CD14-positive monocyte (primary cell): ENCODE measurements around the gene PDGFD. TPM values are rescaled to one million over a fixed set of nuclear protein-coding genes. Genes with fewer than 3 reads are reported as not detected.

Source experiments
- DNase-seq, 3 donors: peaks; one replicate each; pipeline ENCODE4 v3.0.0-alpha.2; 2011 to 2022
- H2AFZ ChIP-seq: 2 replicates; pipeline ENCODE4 v1.6.0; 2012; ENCODE audit warnings: mild to moderate bottlenecking, low read depth, low read length, inconsistent platforms; ENCODE audit not compliant: insufficient read depth, poor library complexity, severe bottlenecking
- H3K27ac ChIP-seq, 2 donors: 1 replicate in 1 of 2; 2 replicates in 1 of 2; pipeline ENCODE4 v1.5.1; 2012 to 2013; ENCODE audit warnings: low read length in 2 of 2, control low read depth in 1 of 2, inconsistent platforms in 1 of 2, low read depth in 1 of 2, mild to moderate bottlenecking in 1 of 2
- H3K27me3 ChIP-seq, 2 donors: one replicate each; pipeline versions ENCODE4 v1.6.0 to v1.6.1; 2011 to 2013; ENCODE audit warnings: low read length in 2 of 2; ENCODE audit not compliant: control insufficient read depth in 2 of 2, insufficient read depth in 2 of 2
- H3K36me3 ChIP-seq, 2 donors: replicated peaks in 1 of 2; 1 replicate in 1 of 2; 2 replicates in 1 of 2; pipeline versions ENCODE4 v1.5.1 to v1.6.1; 2012 to 2013; ENCODE audit warnings: low read length in 2 of 2, control low read depth in 1 of 2, inconsistent platforms in 1 of 2, mild to moderate bottlenecking in 1 of 2; ENCODE audit not compliant: insufficient read depth in 2 of 2, control insufficient read depth in 1 of 2
- H3K4me1 ChIP-seq, 2 donors: 1 replicate in 1 of 2; 2 replicates in 1 of 2; pipeline versions ENCODE4 v1.5.1 to v1.6.1; 2012 to 2013; ENCODE audit warnings: low read length in 2 of 2, control low read depth in 1 of 2, inconsistent platforms in 1 of 2, mild to moderate bottlenecking in 1 of 2, moderate library complexity in 1 of 2; ENCODE audit not compliant: insufficient read depth in 2 of 2, control insufficient read depth in 1 of 2
- H3K4me2 ChIP-seq: replicated peaks from 2 replicates; pipeline ENCODE3; 2012; ENCODE audit warnings: low read length, moderate library complexity, mild to moderate bottlenecking; ENCODE audit not compliant: poor library complexity, severe bottlenecking; ENCODE audit errors: extremely low read depth
- H3K4me3 ChIP-seq, 3 experiments: fragments of 200-600 bp in 1 of 3; sonication (generic) in 1 of 3; replicated peaks in 1 of 3; 1 replicate in 2 of 3; 2 replicates in 1 of 3; pipeline ENCODE4 v1.5.1; 2011 to 2013; ENCODE audit warnings: low read length in 3 of 3, mild to moderate bottlenecking in 3 of 3, control low read depth in 2 of 3, low read depth in 2 of 3, inconsistent platforms in 1 of 3, moderate library complexity in 1 of 3
- H3K79me2 ChIP-seq: 2 replicates; pipeline ENCODE4 v1.6.0; 2012; ENCODE audit warnings: mild to moderate bottlenecking, control low read depth, inconsistent platforms, low read length, moderate library complexity; ENCODE audit not compliant: insufficient read depth
- H3K9ac ChIP-seq: 2 replicates; pipeline ENCODE4 v1.6.0; 2017; ENCODE audit warnings: low read length, mild to moderate bottlenecking; ENCODE audit not compliant: insufficient read depth, poor library complexity, severe bottlenecking
- H3K9me3 ChIP-seq, 2 donors: replicated peaks in 1 of 2; 1 replicate in 1 of 2; 2 replicates in 1 of 2; pipeline versions ENCODE4 v1.5.1 to v1.6.1; 2012 to 2013; ENCODE audit warnings: low read length in 2 of 2, control low read depth in 1 of 2; ENCODE audit not compliant: control insufficient read depth in 1 of 2, insufficient read depth in 1 of 2
- H4K20me1 ChIP-seq: 2 replicates; pipeline ENCODE4 v1.6.0; 2012; ENCODE audit warnings: mild to moderate bottlenecking, low read length, control low read depth, moderate library complexity; ENCODE audit not compliant: insufficient read depth
- H3K27ac Mint-ChIP-seq, 7 donors: one replicate each; pipeline ENCODE4 v1.8.0; 2020; ENCODE audit warnings: mild to moderate bottlenecking in 7 of 7, mixed read lengths in 7 of 7, moderate library complexity in 6 of 7, inconsistent platforms in 2 of 7
- H3K27me3 Mint-ChIP-seq, 3 donors: one replicate each; pipeline ENCODE4 v1.8.0; 2021 to 2022; ENCODE audit warnings: low read depth in 3 of 3, mild to moderate bottlenecking in 3 of 3, mixed read lengths in 3 of 3, moderate library complexity in 3 of 3, inconsistent platforms in 1 of 3
- H3K36me3 Mint-ChIP-seq, 2 donors: one replicate each; pipeline ENCODE4 v1.8.0; 2020; ENCODE audit warnings: mixed read lengths in 2 of 2, inconsistent platforms in 1 of 2, mild to moderate bottlenecking in 1 of 2
- H3K4me1 Mint-ChIP-seq: one replicate; pipeline ENCODE4 v1.8.0; 2020; ENCODE audit warnings: mild to moderate bottlenecking, mixed read lengths
- H3K4me3 Mint-ChIP-seq, 2 donors: one replicate each; pipeline ENCODE4 v1.8.0; 2020; ENCODE audit warnings: mild to moderate bottlenecking in 2 of 2, mixed read lengths in 2 of 2, moderate library complexity in 1 of 2
- H3K9me3 Mint-ChIP-seq, 7 donors: one replicate each; pipeline ENCODE4 v1.8.0; 2020 to 2022; ENCODE audit warnings: mixed read lengths in 7 of 7, mild to moderate bottlenecking in 6 of 7, moderate library complexity in 6 of 7, inconsistent platforms in 2 of 7
- WGBS: methylation state at CpG from one replicate; pipeline ENCODE4 v1.1.5; 2013; ENCODE audit warnings: missing lambda C conversion rate; ENCODE audit not compliant: insufficient coverage; 5-methylcytosine and 5-hydroxymethylcytosine counted together
- intact Hi-C, 2 donors: fragments of 100-400 bp; cut with micrococcal nuclease; formaldehyde crosslinking; loops; one replicate each; pipeline versions ENCODE4 v1.15.0 to v1.15.1; 2023
- polyA plus RNA-seq, 3 donors: library from polyadenylated mRNA; depleted of rRNA in 1 of 3; unstranded in 2 of 3; stranded (reverse) in 1 of 3; fragments of 300-500 nt in 2 of 3; fragments of >200 nt in 1 of 3; fragmentation: Illumina TruSeq in 2 of 3; gene quantifications; 1 replicate in 2 of 3; 2 replicates in 1 of 3; pipeline ENCODE4 v1.2.3, GENCODE V29; 2012 to 2021
- TF ChIP-seq, protein P1 (sequence below): fragments of 200-600 bp; IDR thresholded peaks from one replicate; pipeline ENCODE4 v1.8.0; 2022; ENCODE audit warnings: antibody characterized with exemption, mild to moderate bottlenecking

Gene PDGFD
- polyA plus RNA-seq, 3 donors = 0.05 to 0.15 TPM; not detected in 1

DNA sequence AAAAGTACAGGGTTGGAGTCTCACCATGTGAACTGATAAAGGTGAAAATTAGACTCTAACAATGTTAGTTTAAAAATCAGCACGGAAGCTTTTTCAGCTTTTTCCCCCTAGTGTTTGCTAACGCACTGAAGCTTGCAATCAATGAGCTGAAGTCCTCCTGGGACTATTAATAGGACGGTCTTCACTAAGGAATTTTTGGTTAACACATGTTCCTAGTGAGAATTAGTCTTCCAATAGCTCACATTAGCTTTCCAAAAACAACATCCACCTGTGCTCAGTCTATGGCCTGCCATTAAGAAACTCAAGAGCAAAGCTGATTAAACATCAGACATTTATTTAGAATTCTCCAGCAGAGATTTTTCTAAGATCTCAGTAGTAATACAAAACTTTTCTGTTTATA is 154.2 kb downstream of the PDGFD start:
- no CpG with 5 or more reads among the region's 3 CpGs for WGBS
- no peaks in the 10 kb centered on the region for H3K79me2 ChIP-seq

DNA sequence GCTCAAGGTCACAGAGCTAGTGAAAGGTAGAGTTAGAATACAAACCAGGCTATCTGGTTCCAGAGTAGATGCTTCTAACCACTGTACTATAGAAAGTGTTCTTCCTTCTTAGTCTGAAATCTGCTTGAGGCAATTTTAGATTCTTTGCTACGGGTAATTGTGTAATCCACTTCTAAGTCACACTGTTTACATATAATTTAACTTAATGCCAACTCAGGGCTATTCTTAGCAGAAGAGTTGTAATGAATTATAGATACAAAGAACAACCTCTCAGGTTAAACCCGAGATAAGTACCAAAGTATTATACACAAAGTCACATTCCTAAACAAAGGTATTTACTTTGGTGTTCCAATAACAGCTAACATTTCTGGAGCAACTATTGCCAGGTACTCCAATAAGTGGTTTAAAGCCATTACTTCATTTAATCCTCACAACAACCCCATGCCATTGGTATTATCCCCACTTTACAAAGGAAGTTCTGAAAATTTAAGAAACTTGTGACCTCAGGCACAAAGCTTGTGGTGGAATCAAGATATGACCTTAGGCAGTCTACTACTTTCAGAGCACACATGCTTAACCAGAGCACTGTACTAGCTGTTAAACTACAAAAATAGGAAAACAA is 158.6 kb downstream of the PDGFD start:
- no peak overlapping the region for H3K4me3 Mint-ChIP-seq
- H2AFZ ChIP-seq = no peak overlapping the region

More for the DNA sequence above, 154.2 kb downstream of the PDGFD start:
- no peaks in the 10 kb centered on the region for H3K27me3 ChIP-seq
- H3K4me1 ChIP-seq = no peaks in the 10 kb centered on the region
- H3K4me1 Mint-ChIP-seq = peaks cover 2% of the 10 kb centered on the region
- H2AFZ ChIP-seq = no peak overlapping the region
- no peak overlapping the region for H3K9ac ChIP-seq
- no peak overlapping the region for H3K27ac ChIP-seq
- no peak for DNase-seq
- H3K36me3 Mint-ChIP-seq = no peaks in the 10 kb centered on the region
- H3K36me3 ChIP-seq = no peaks in the 10 kb centered on the region
- TF ChIP-seq, protein P1, sequence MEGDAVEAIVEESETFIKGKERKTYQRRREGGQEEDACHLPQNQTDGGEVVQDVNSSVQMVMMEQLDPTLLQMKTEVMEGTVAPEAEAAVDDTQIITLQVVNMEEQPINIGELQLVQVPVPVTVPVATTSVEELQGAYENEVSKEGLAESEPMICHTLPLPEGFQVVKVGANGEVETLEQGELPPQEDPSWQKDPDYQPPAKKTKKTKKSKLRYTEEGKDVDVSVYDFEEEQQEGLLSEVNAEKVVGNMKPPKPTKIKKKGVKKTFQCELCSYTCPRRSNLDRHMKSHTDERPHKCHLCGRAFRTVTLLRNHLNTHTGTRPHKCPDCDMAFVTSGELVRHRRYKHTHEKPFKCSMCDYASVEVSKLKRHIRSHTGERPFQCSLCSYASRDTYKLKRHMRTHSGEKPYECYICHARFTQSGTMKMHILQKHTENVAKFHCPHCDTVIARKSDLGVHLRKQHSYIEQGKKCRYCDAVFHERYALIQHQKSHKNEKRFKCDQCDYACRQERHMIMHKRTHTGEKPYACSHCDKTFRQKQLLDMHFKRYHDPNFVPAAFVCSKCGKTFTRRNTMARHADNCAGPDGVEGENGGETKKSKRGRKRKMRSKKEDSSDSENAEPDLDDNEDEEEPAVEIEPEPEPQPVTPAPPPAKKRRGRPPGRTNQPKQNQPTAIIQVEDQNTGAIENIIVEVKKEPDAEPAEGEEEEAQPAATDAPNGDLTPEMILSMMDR = no peak
- H3K27ac Mint-ChIP-seq = no peak overlapping the region
- H3K4me3 ChIP-seq = no peak overlapping the region
- H3K9me3 Mint-ChIP-seq = peaks cover 0 to 3% (median 0%) of the 10 kb centered on the region in 7 donors
- intact Hi-C loops = no loop called here
- H4K20me1 ChIP-seq = no peaks in the 10 kb centered on the region
- no peak overlapping the region for H3K4me3 Mint-ChIP-seq
- H3K4me2 ChIP-seq = no peak overlapping the region
- H3K27me3 Mint-ChIP-seq = no peaks in the 10 kb centered on the region
- no peaks in the 10 kb centered on the region for H3K9me3 ChIP-seq

More for the DNA sequence above, 158.6 kb downstream of the PDGFD start:
- Mint-ChIP-seq H3K27ac (no peak overlapping the region), H3K27me3 (no peaks in the 10 kb centered on the region), H3K4me1 (no peaks in the 10 kb centered on the region), H3K36me3 (no peaks in the 10 kb centered on the region), H3K9me3 (peaks cover 0 to 5% (median 0%) of the 10 kb centered on the region in 7 donors)
- Histone ChIP-seq H3K36me3 (no peaks in the 10 kb centered on the region), H3K79me2 (no peaks in the 10 kb centered on the region), H3K9me3 (no peaks in the 10 kb centered on the region), H3K9ac (no peak overlapping the region), H4K20me1 (no peaks in the 10 kb centered on the region), H3K27me3 (no peaks in the 10 kb centered on the region), H3K27ac (no peak overlapping the region), H3K4me3 (no peak overlapping the region), H3K4me2 (no peak overlapping the region), H3K4me1 (no peaks in the 10 kb centered on the region)
- WGBS = no CpG with 5 or more reads among the region's 2 CpGs
- intact Hi-C loops = no loop called here
- TF ChIP-seq, protein P1 = no peak
- no peak for DNase-seq
